ENCODE data around the gene CDH23.

Gene CDH23

GRCh38 chr10:71465551-71466252 lies 69.0 kb downstream of the CDH23 start:
- Mint-ChIP-seq H3K27ac (no peak overlapping the region), H3K4me3 (no peak overlapping the region), H3K27me3 (ENCODE audit: low read depth, poor library complexity) (peaks cover 39% of the 10 kb centered on the region), H3K36me3 (ENCODE audit: low read depth) (no peaks in the 10 kb centered on the region), H3K9me3 (no peaks in the 10 kb centered on the region), H3K4me1 (no peaks in the 10 kb centered on the region)
- TF ChIP-seq CTCF (IDR thresholded peaks at IDR 0.05): no peak
- DNase-seq: no peak

GRCh38 chr10:71466330-71466729 lies 69.6 kb downstream of the CDH23 start:
- H3K27me3 Mint-ChIP-seq (ENCODE audit: low read depth, poor library complexity): peaks cover 34% of the 10 kb centered on the region

GRCh38 chr10:71467161-71467560 lies 70.4 kb downstream of the CDH23 start:
- no peak for DNase-seq
- H3K27ac Mint-ChIP-seq: no peak overlapping the region
- peaks cover 26% of the 10 kb centered on the region for H3K27me3 Mint-ChIP-seq (ENCODE audit: low read depth, poor library complexity)
- peaks cover 6% of the 10 kb centered on the region for H3K4me1 Mint-ChIP-seq
- no peaks in the 10 kb centered on the region for H3K9me3 Mint-ChIP-seq
- no peak for TF ChIP-seq CTCF (IDR thresholded peaks at IDR 0.05)
- H3K4me3 Mint-ChIP-seq: no peak overlapping the region
- no peaks in the 10 kb centered on the region for H3K36me3 Mint-ChIP-seq (ENCODE audit: low read depth)

More at GRCh38 chr10:71466330-71466729, 69.6 kb downstream of the CDH23 start:
- Mint-ChIP-seq H3K4me1 (peaks cover 2% of the 10 kb centered on the region), H3K4me3 (no peak overlapping the region), H3K36me3 (ENCODE audit: low read depth) (no peaks in the 10 kb centered on the region), H3K27ac (no peak overlapping the region), H3K9me3 (no peaks in the 10 kb centered on the region)
- DNase-seq: no peak
- TF ChIP-seq CTCF (IDR thresholded peaks at IDR 0.05): no peak

GRCh38 chr10:71467569-71468362 lies 71.0 kb downstream of the CDH23 start:
- Mint-ChIP-seq H3K27me3 (ENCODE audit: low read depth, poor library complexity) (peaks cover 23% of the 10 kb centered on the region), H3K4me3 (no peak overlapping the region), H3K9me3 (no peaks in the 10 kb centered on the region), H3K4me1 (peaks cover 10% of the 10 kb centered on the region), H3K27ac (no peak overlapping the region), H3K36me3 (ENCODE audit: low read depth) (no peaks in the 10 kb centered on the region)
- no peak for DNase-seq
- no peak for TF ChIP-seq CTCF (IDR thresholded peaks at IDR 0.05)

GRCh38 chr10:71468363-71469094 lies 71.8 kb downstream of the CDH23 start:
- H3K4me1 Mint-ChIP-seq: peaks cover 10% of the 10 kb centered on the region
- peaks cover 16% of the 10 kb centered on the region for H3K27me3 Mint-ChIP-seq (ENCODE audit: low read depth, poor library complexity)
- DNase-seq: no peak
- H3K9me3 Mint-ChIP-seq: no peaks in the 10 kb centered on the region
- no peaks in the 10 kb centered on the region for H3K36me3 Mint-ChIP-seq (ENCODE audit: low read depth)
- no peak overlapping the region for H3K4me3 Mint-ChIP-seq
- TF ChIP-seq CTCF (IDR thresholded peaks at IDR 0.05): no peak
- H3K27ac Mint-ChIP-seq: no peak overlapping the region
